GM12878 (cell line): ENCODE data around the gene EFHC1. TPM values are rescaled to one million over a fixed set of nuclear protein-coding genes. Genes with fewer than 3 reads are reported as not detected.

ENCODE experiments used
- ATAC-seq: fragments of 200-7000 bp; cut with Tn5 transposase; 3 replicates; pipeline ENCODE4 v1.9.1; 2020; ENCODE audit warnings: mild to moderate bottlenecking, moderate library complexity
- BruUV-seq: library from RNA; stranded (reverse); fragments of 400-500 nt; replicated peaks from 2 replicates; lab custom pipeline; 2021; lab: Mats Ljungman, UMichigan
- CTCF ChIA-PET: fragments of 300-600 bp; sonication (Branson Sonifier 250); formaldehyde crosslinking; extraction: SDS; loops from one replicate; lab custom pipeline; 2021; ENCODE audit warnings: inconsistent platforms; lab: Yijun Ruan, JAX
- POLR2A ChIA-PET: fragments of 350-600 bp; formaldehyde crosslinking; extraction: SDS; loops from one replicate; lab custom pipeline; 2021; ENCODE audit warnings: inconsistent platforms; lab: Charles Lee
- RAD21 ChIA-PET: fragments of 300-600 bp; sonication (Branson Sonifier 250); formaldehyde crosslinking; loops from one replicate; lab custom pipeline; 2023; ENCODE audit warnings: antibody characterized with exemption; ENCODE audit not compliant: unreplicated experiment; lab: Charles Lee
- SMC1A ChIA-PET: fragments of 300-600 bp; sonication (Branson Sonifier 250); formaldehyde crosslinking; loops from one replicate; lab custom pipeline; 2023; ENCODE audit not compliant: unreplicated experiment, uncharacterized antibody; lab: Charles Lee
- DNase-seq: peaks from one replicate; pipeline ENCODE4 v3.0.0-alpha.2; 2011; ENCODE audit warnings: low read depth, low spot score
- FAIRE-seq: peaks from 3 replicates; lab custom pipeline; 2011; peaks lifted over from hg19 to GRCh38; lab: Jason Lieb, UNC
- H2AFZ ChIP-seq: 2 replicates; pipeline ENCODE4 v1.6.0; 2011; ENCODE audit warnings: low read depth, low read length, control low read depth; ENCODE audit not compliant: control insufficient read depth
- H3K27ac ChIP-seq: 2 replicates; pipeline ENCODE4 v1.5.1; 2011; ENCODE audit warnings: control low read depth; ENCODE audit not compliant: control insufficient read depth, insufficient read depth
- H3K27me3 ChIP-seq, 2 experiments: replicated peaks in 1 of 2; 2 replicates each; pipeline versions ENCODE4 v1.6.0 to v1.6.1; 2011; ENCODE audit warnings: low read length in 1 of 2; ENCODE audit not compliant: control insufficient read depth in 2 of 2, insufficient read depth in 2 of 2
- H3K36me3 ChIP-seq, 2 experiments: 2 replicates each; pipeline ENCODE4 v1.5.1; 2011; ENCODE audit warnings: low read length in 1 of 2; ENCODE audit not compliant: control insufficient read depth in 2 of 2, insufficient read depth in 2 of 2
- H3K4me1 ChIP-seq: 2 replicates; pipeline ENCODE4 v1.6.1; 2011; ENCODE audit warnings: mild to moderate bottlenecking, low read length, moderate library complexity, mixed read lengths; ENCODE audit not compliant: control insufficient read depth, insufficient read depth
- H3K4me2 ChIP-seq: 2 replicates; pipeline ENCODE4 v1.6.0; 2011; ENCODE audit warnings: control low read depth; ENCODE audit not compliant: control insufficient read depth, insufficient read depth
- H3K4me3 ChIP-seq: fragments of 200-600 bp; sonication (generic); 2 replicates; pipeline ENCODE4 v1.5.1; 2016
- H3K79me2 ChIP-seq: 2 replicates; pipeline ENCODE4 v1.6.0; 2011; ENCODE audit warnings: low read length; ENCODE audit not compliant: control insufficient read depth, insufficient read depth
- H3K9ac ChIP-seq: 2 replicates; pipeline ENCODE4 v1.8.0; 2011; ENCODE audit warnings: low read length, control low read depth, mixed read lengths; ENCODE audit not compliant: control insufficient read depth, insufficient read depth
- H3K9me3 ChIP-seq: replicated peaks from 3 replicates; pipeline ENCODE4 v1.5.1; 2011; ENCODE audit warnings: mild to moderate bottlenecking, low read length; ENCODE audit not compliant: control insufficient read depth, insufficient read depth
- H4K20me1 ChIP-seq: 2 replicates; pipeline ENCODE4 v1.6.0; 2011; ENCODE audit not compliant: control insufficient read depth, insufficient read depth
- CHD1 ChIP-seq: IDR thresholded peaks from 2 replicates; pipeline ENCODE4 v1.6.1; 2012; ENCODE audit warnings: low read depth, low read length, improper control_type of control experiment
- CREB1 ChIP-seq: IDR thresholded peaks from 2 replicates; pipeline ENCODE4 v1.6.1; 2012; ENCODE audit warnings: low read depth, mild to moderate bottlenecking, inconsistent platforms
- HDGF ChIP-seq: fragments of 450-650 bp; IDR thresholded peaks from 2 replicates; pipeline ENCODE4 v1.6.1; 2016; ENCODE audit warnings: antibody characterized with exemption
- MXI1 ChIP-seq: fragments of 150-350 bp; IDR thresholded peaks from 2 replicates; pipeline ENCODE4 v1.6.1; 2011; ENCODE audit warnings: low read depth, mild to moderate bottlenecking, inconsistent platforms, low read length, improper control_type of control experiment
- NR2F1 ChIP-seq: fragments of 450-650 bp; conservative IDR thresholded peaks from 2 replicates; pipeline ENCODE4 v1.6.1; 2017; ENCODE audit warnings: mild to moderate bottlenecking
- POLR2AphosphoS2 ChIP-seq: IDR thresholded peaks from 2 replicates; pipeline ENCODE4 v1.6.1; 2011; ENCODE audit warnings: low read depth, mild to moderate bottlenecking, low read length, improper control_type of control experiment, moderate library complexity
- ZNF207 ChIP-seq: fragments of 450-650 bp; IDR thresholded peaks from 2 replicates; pipeline ENCODE4 v1.6.1; 2014; ENCODE audit warnings: antibody characterized with exemption, mild to moderate bottlenecking, borderline replicate concordance
- ZSCAN29 ChIP-seq: fragments of 450-650 bp; IDR thresholded peaks from 2 replicates; pipeline ENCODE4 v1.6.1; 2017; ENCODE audit warnings: mild to moderate bottlenecking, moderate library complexity
- WGBS: methylation state at CpG from one replicate; pipeline ENCODE4 v1.1.6; 2016; ENCODE audit warnings: low lambda C conversion rate; ENCODE audit not compliant: insufficient replicate concordance, insufficient coverage; ENCODE audit errors: missing lambda C conversion rate; 5-methylcytosine and 5-hydroxymethylcytosine counted together
- in situ Hi-C: fragments of 300-500 bp; cut with MboI; formaldehyde crosslinking; loops from 9 replicates; pipeline ENCODE4 v1.14.3; 2018; ENCODE audit warnings: mixed read lengths
- intact Hi-C: fragments of 100-400 bp; cut with micrococcal nuclease; formaldehyde crosslinking; loops from one replicate; pipeline ENCODE4 v1.14.2; 2022; ENCODE audit not compliant: unreplicated experiment
- polyA plus RNA-seq, 11 experiments: library from polyadenylated mRNA; depleted of rRNA in 4 of 11; unstranded in 6 of 11; stranded (reverse) in 5 of 11; fragments of >200 nt; fragmentation: Nextera tagmentation in 4 of 11; fragmentation: Illumina TruSeq in 1 of 11; extraction: Ambion mirVana in 4 of 11; extraction: Trizol in 1 of 11; gene quantifications; 1 replicate in 1 of 11; 2 replicates in 10 of 11; pipeline versions ENCODE4 v1.2.1 to v1.2.3, GENCODE V29; 2011 to 2016; ENCODE audit warnings: inconsistent platforms in 2 of 11, missing spikeins in 2 of 11, low read depth in 1 of 11
- total RNA-seq, 4 experiments: library from RNA; depleted of rRNA in 3 of 4; stranded (reverse); fragments of >200 nt in 3 of 4; fragmentation: Illumina TruSeq in 1 of 4; extraction: Trizol in 1 of 4; gene quantifications; 2 replicates each; pipeline versions ENCODE4 v1.2.1 to v1.2.3, GENCODE V29; 2013 to 2021

The EFHC1 gene
- total and polyA plus RNA-seq, 10 of the 15 experiments (the other 5 are each of a cell fraction or from before 2014, with no cell fraction given): 5.5 to 14.5 (median 8.8) TPM

DNA sequence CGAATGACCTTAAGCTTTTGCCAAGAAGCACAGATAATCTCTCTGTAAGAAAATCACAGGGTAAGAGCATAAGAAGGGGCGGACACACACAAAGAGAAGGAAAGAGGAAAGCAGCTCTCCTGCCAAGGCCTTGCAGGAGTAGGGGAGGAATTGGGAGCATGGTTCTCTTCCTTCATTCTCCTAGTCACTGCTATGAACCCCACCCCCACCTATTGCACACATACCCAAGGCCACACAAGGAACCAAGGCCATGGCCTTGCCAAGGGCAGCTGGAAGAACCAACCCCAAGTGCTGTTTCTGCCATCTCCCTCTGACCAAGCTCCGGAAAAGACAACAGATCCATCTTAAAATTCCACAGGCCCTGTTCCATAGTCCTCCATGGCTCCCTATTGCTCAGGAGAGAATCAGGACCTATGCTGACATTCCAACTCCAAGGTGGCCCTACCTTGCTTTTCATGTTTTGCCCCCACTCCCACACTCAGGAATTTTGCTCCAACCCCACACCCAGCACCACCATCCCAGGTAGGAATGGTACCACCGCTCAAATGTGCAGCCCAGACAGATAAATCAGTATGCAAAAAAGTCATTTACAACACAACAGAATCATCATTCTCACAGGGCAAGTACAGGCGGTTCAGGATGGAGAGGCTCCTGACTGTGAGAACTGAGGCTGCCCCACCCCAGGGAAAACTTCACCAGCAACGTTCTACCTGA lies 125.4 kb downstream of the EFHC1 start:
- POLR2A ChIA-PET: interaction anchor here (0.6 kb wide), 1 partner anchor 624 kb away, joined by 3 read pairs; no protein-coding TSS in a partner anchor
- CTCF ChIA-PET: no interaction called here
- BruUV-seq: no TSS peak
- Histone ChIP-seq H3K79me2 (peaks cover 24% of the 10 kb centered on the region), H3K4me1 (peaks cover 24% of the 10 kb centered on the region), H4K20me1 (no peaks in the 10 kb centered on the region), H3K27me3 (no peaks in the 10 kb centered on the region), H3K4me2 (peak overlapping the region; percentile 51), H3K36me3 (no peaks in the 10 kb centered on the region; a peak in 1 of 4 replicates), H2AFZ (no peak overlapping the region), H3K9me3 (no peaks in the 10 kb centered on the region)
- in situ Hi-C loops: no loop called here
- SMC1A ChIA-PET: interaction anchor here (0.6 to 3.3 kb wide), 3 partner anchors 9 to 940 kb away, joined by 3 to 19 read pairs (median 4); no protein-coding TSS in a partner anchor
- no peak for FAIRE-seq
- RAD21 ChIA-PET: no interaction called here
- TF ChIP-seq NR2F1: no peak
- TF ChIP-seq HDGF: no peak
- no peak for TF ChIP-seq ZSCAN29
- TF ChIP-seq CREB1: no peak
- no peak for TF ChIP-seq CHD1
- TF ChIP-seq POLR2AphosphoS2: no peak
- TF ChIP-seq ZNF207: no peak
- TF ChIP-seq MXI1: no peak
- TF ChIP-seq, all 136 proteins: peak for 0
- WGBS: 76% methylated on average over 6 of the region's 6 CpGs
- Histone ChIP-seq H3K9ac (no peak overlapping the region), H3K27ac (peak overlapping the region; percentile 49), H3K4me3 (no peak overlapping the region; the same call in 1 of the 2 replicates)
- intact Hi-C loops: no loop called here
- no peak for ATAC-seq
- DNase-seq: no peak
